Prostate gland (tissue), 2 donors: Measurements from ENCODE around the gene AACS.

Experiments
- POLR2A ChIP-seq: fragments of 450-650 bp; IDR thresholded peaks from one replicate; pipeline ENCODE4 v1.6.1; 2016; ENCODE audit warnings: antibody characterized with exemption, mild to moderate bottlenecking
- TF ChIP-seq, protein P1 (sequence below), 4 experiments: fragments of 200-600 bp in 2 of 4; fragments of 450-650 bp in 2 of 4; sonication (generic) in 2 of 4; IDR thresholded peaks; 1 replicate in 3 of 4; 2 replicates in 1 of 4; pipeline ENCODE4 v1.5.1; 2016 to 2019; ENCODE audit warnings: antibody characterized with exemption in 4 of 4, mild to moderate bottlenecking in 2 of 4, moderate library complexity in 2 of 4

DNA sequence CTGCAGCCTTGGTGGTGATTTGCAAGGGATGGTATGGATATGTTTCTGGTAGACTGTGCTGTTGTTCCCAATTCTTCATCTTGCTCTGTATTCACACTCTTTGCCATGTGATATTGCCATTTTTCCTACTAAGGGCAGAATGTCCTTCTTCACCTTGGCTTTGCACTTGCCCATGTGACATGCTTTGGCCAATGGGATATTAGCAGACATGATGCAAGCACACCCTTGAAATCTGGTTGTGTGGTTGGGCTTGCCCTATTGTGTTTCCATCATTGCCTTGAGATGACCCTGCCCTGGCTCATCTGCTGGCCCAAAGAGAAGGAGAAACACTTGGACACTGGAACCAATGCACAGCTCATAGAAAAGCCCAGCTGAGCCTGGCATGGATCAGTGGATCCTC, 110.3 kb downstream of the AACS start:
- TF ChIP-seq, protein P1, sequence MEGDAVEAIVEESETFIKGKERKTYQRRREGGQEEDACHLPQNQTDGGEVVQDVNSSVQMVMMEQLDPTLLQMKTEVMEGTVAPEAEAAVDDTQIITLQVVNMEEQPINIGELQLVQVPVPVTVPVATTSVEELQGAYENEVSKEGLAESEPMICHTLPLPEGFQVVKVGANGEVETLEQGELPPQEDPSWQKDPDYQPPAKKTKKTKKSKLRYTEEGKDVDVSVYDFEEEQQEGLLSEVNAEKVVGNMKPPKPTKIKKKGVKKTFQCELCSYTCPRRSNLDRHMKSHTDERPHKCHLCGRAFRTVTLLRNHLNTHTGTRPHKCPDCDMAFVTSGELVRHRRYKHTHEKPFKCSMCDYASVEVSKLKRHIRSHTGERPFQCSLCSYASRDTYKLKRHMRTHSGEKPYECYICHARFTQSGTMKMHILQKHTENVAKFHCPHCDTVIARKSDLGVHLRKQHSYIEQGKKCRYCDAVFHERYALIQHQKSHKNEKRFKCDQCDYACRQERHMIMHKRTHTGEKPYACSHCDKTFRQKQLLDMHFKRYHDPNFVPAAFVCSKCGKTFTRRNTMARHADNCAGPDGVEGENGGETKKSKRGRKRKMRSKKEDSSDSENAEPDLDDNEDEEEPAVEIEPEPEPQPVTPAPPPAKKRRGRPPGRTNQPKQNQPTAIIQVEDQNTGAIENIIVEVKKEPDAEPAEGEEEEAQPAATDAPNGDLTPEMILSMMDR (IDR thresholded peaks at IDR 0.05): no peak
- no peak for TF ChIP-seq POLR2A
